ENCODE data around the gene CACNB2. TPM values are rescaled to one million over a fixed set of nuclear protein-coding genes. Genes with fewer than 3 reads are reported as not detected.

Gene CACNB2
- total and polyA plus RNA-seq, 2 of the 13 experiments (the other 11 are each of a cell fraction or from before 2014, with no cell fraction given): not detected

GRCh38 chr10:18381679-18382078 lies 241.5 kb downstream of the CACNB2 start:
- H3K27ac ChIP-seq (ENCODE audit: extremely low read length, insufficient read depth, low read length): no peak overlapping the region
- intact Hi-C loops (cut with micrococcal nuclease; ENCODE audit: unreplicated experiment) (no loop called here), in situ Hi-C loops (cut with HindIII; ENCODE audit: extremely low pct_ligation_motif_present, low pct_unique_long_range_greater_than_20kb) (no loop called here)
- no TSS peak for BruUV-seq (replicated peaks)
- H3K4me2 ChIP-seq (ENCODE audit: low read depth, low read length): no peak overlapping the region
- ATAC-seq (no peak), DNase-seq (ENCODE audit: low spot score) (no peak), FAIRE-seq (no peak)
- no peaks in the 10 kb centered on the region for H3K27me3 ChIP-seq (ENCODE audit: control insufficient read depth in 1 of 2, insufficient read depth in 2 of 2, low read length in 2 of 2)
- WGBS (ENCODE audit: low lambda C conversion rate): 40% methylated on average over 5 of the region's 5 CpGs
- H3K36me3 ChIP-seq (replicated peaks in 1 of 2; ENCODE audit: control insufficient read depth in 1 of 2, insufficient read depth in 2 of 2, low read length in 2 of 2): no peaks in the 10 kb centered on the region
- H3K9me3 ChIP-seq (ENCODE audit: low read length): no peaks in the 10 kb centered on the region
- no peaks in the 10 kb centered on the region for H3K79me2 ChIP-seq (ENCODE audit: insufficient read depth, low read length)
- no peak overlapping the region for H3K9ac ChIP-seq (ENCODE audit: insufficient read depth, low read depth, low read length)
- H3K4me3 ChIP-seq (replicated peaks in 1 of 3; ENCODE audit: insufficient read depth in 1 of 3, low read depth in 2 of 3, low read length in 3 of 3): no peak overlapping the region
- no peak for TF ChIP-seq ZBTB1 (CRISPR knock-in tag; IDR thresholded peaks at IDR 0.05; ENCODE audit: borderline replicate concordance)
- TF ChIP-seq ZNF282 (IDR thresholded peaks at IDR 0.05; ENCODE audit: partially characterized antibody): no peak
- no peak for TF ChIP-seq ZHX1 (CRISPR knock-in tag; IDR thresholded peaks at IDR 0.05; ENCODE audit: low read depth)
- no peak for TF ChIP-seq HNRNPL (IDR thresholded peaks at IDR 0.05; ENCODE audit: low read depth, low read length)
- no peak for TF ChIP-seq ZBTB34 (CRISPR knock-in tag; IDR thresholded peaks at IDR 0.05)
- TF ChIP-seq ZNF850 (CRISPR knock-in tag; conservative IDR thresholded peaks at IDR 0.05): no peak
- TF ChIP-seq ZNF572 (CRISPR knock-in tag; IDR thresholded peaks at IDR 0.05): no peak
- no peak for TF ChIP-seq FLYWCH1 (CRISPR knock-in tag; IDR thresholded peaks at IDR 0.05)
- no peak for TF ChIP-seq SOX5 (CRISPR knock-in tag; IDR thresholded peaks at IDR 0.05; ENCODE audit: borderline replicate concordance)
- no peak for TF ChIP-seq LRRFIP1 (CRISPR knock-in tag; conservative IDR thresholded peaks at IDR 0.05)
- no peak for TF ChIP-seq MTF1 (CRISPR knock-in tag; IDR thresholded peaks at IDR 0.05)
- TF ChIP-seq E2F5 (CRISPR knock-in tag; conservative IDR thresholded peaks at IDR 0.05): no peak
- TF ChIP-seq ZNF770 (CRISPR knock-in tag; IDR thresholded peaks at IDR 0.05): no peak
- H3K4me1 ChIP-seq (ENCODE audit: insufficient read depth, low read length): no peaks in the 10 kb centered on the region
- no peak overlapping the region for H2AFZ ChIP-seq (ENCODE audit: low read length)
- POLR2A ChIA-PET: no interaction called here
- CTCF ChIA-PET (ENCODE audit: low intra/inter-chr PET ratio, low total read pairs): no interaction called here
- H4K20me1 ChIP-seq (ENCODE audit: insufficient read depth, low read length): no peaks in the 10 kb centered on the region
